Sigmoid colon (tissue), 7 donors: ENCODE results near the gene CPSF4. TPM values are rescaled to one million over a fixed set of nuclear protein-coding genes. Genes with fewer than 3 reads are reported as not detected.
A peak's percentile ranks its signal among the peaks of the same experiment; 100 is the strongest.

Experiments
- DNase-seq: peaks from one replicate; pipeline ENCODE4 v3.0.0-alpha.2; 2019
- H3K27ac ChIP-seq, 4 donors: fragments of 200-600 bp; sonication (generic); one replicate each; pipeline ENCODE4 v1.5.1; 2016 to 2019; ENCODE audit warnings: mild to moderate bottlenecking in 1 of 4
- H3K27me3 ChIP-seq, 3 donors: fragments of 200-600 bp; sonication (generic); one replicate each; pipeline ENCODE4 v1.5.1; 2019; ENCODE audit warnings: mild to moderate bottlenecking in 1 of 3
- H3K36me3 ChIP-seq, 4 donors: fragments of 200-600 bp; sonication (generic); one replicate each; pipeline ENCODE4 v1.5.1; 2016 to 2019
- H3K4me1 ChIP-seq, 4 donors: fragments of 200-600 bp; sonication (generic); one replicate each; pipeline ENCODE4 v1.5.1; 2017 to 2019
- H3K4me3 ChIP-seq, 4 donors: fragments of 200-600 bp; sonication (generic); one replicate each; pipeline ENCODE4 v1.5.1; 2017 to 2019; ENCODE audit warnings: mild to moderate bottlenecking in 2 of 4, moderate library complexity in 1 of 4
- H3K9me3 ChIP-seq, 4 donors: fragments of 200-600 bp in 3 of 4; sonication (generic) in 3 of 4; one replicate each; pipeline versions ENCODE4 v1.5.1 to v1.6.1; 2013 to 2019
- CTCF ChIP-seq, 4 experiments: fragments of 450-650 bp in 3 of 4; fragments of 200-600 bp in 1 of 4; IDR thresholded peaks; one replicate each; pipeline ENCODE4 v1.5.1; 2016 to 2019; ENCODE audit warnings: antibody characterized with exemption in 4 of 4, mild to moderate bottlenecking in 3 of 4, moderate library complexity in 2 of 4
- EP300 ChIP-seq, 4 donors: sonication (generic); formaldehyde crosslinking; IDR thresholded peaks; one replicate each; pipeline ENCODE4 v1.6.1; 2017; ENCODE audit warnings: antibody characterized with exemption in 4 of 4
- POLR2A ChIP-seq, 2 donors: fragments of 450-650 bp; IDR thresholded peaks; one replicate each; pipeline ENCODE4 v1.6.1; 2016; ENCODE audit warnings: antibody characterized with exemption in 2 of 2, mild to moderate bottlenecking in 2 of 2, moderate library complexity in 2 of 2
- POLR2AphosphoS5 ChIP-seq, 4 donors: sonication (generic); formaldehyde crosslinking; IDR thresholded peaks; one replicate each; pipeline ENCODE4 v1.6.1; 2017; ENCODE audit warnings: antibody characterized with exemption in 4 of 4
- WGBS, 2 donors: extraction: QIAGEN DNeasy Blood & Tissue Kit; methylation state at CpG; one replicate each; pipeline ENCODE4 v1.1.7; 2013; 5-methylcytosine and 5-hydroxymethylcytosine counted together
- intact Hi-C: fragments of 100-400 bp; cut with DNase I; formaldehyde crosslinking; loops from one replicate; pipeline ENCODE4 v1.15.1; 2023
- polyA plus RNA-seq, 3 donors: library from polyadenylated mRNA; stranded (reverse); fragments of 200-250 nt; gene quantifications; one replicate each; pipeline ENCODE4 v1.2.3, GENCODE V29; 2013
- total RNA-seq, 4 donors: library from RNA; depleted of rRNA; stranded (reverse); fragments of >200 nt; gene quantifications; one replicate each; pipeline ENCODE4 v1.1.0, GENCODE V29; 2016
- donor health status: healthy with polysubstance abuse.
- donor health status: Bipolar disorder and iron deficiency.
- donor health status: healthy.

CPSF4 gene
- total and polyA plus RNA-seq, 7 donors = 12.7 to 32.3 (median 28.0) TPM

DNA sequence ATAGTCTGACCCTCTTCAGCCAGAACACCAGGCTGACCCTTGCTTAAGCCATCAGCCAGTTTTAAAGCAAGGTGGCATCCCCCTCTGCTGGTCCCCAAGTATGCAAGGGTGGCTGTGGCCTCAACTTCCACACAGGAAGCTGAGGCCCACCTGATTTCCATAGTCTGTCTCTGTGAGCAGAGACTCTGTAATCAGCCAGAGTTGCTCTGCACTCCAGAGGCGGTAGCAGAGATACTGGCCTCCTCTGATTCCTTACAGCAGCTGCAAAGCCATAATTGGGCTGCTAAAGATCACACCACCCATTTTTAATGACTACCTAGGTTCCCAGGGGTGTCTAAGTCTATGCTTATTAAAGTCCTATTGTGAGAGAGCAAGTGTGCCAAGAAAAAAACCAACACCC lies 32.2 kb upstream of the CPSF4 start:
- H3K27ac ChIP-seq = peak overlapping the region in 1 of 4 donors; percentile 96
- intact Hi-C loops = loop anchor here (5.0 kb wide), 1 partner anchor 1836 kb away; no protein-coding TSS in a partner anchor
- TF ChIP-seq POLR2A (IDR thresholded peaks at IDR 0.05) (no peak), CTCF (IDR thresholded peaks at IDR 0.05) (no peak), POLR2AphosphoS5 (IDR thresholded peaks at IDR 0.05) (no peak), EP300 (IDR thresholded peaks at IDR 0.05) (no peak)
- 41 to 47% methylated on average over 1 of the region's 1 CpG for WGBS, 2 donors
- no peaks in the 10 kb centered on the region for H3K27me3 ChIP-seq
- H3K4me1 ChIP-seq = peaks cover 0 to 58% (median 51%) of the 10 kb centered on the region in 4 donors
- no peaks in the 10 kb centered on the region for H3K9me3 ChIP-seq
- DNase-seq = no peak
- H3K36me3 ChIP-seq = peaks cover 8 to 47% (median 35%) of the 10 kb centered on the region in 4 donors
- H3K4me3 ChIP-seq = no peak overlapping the region

DNA sequence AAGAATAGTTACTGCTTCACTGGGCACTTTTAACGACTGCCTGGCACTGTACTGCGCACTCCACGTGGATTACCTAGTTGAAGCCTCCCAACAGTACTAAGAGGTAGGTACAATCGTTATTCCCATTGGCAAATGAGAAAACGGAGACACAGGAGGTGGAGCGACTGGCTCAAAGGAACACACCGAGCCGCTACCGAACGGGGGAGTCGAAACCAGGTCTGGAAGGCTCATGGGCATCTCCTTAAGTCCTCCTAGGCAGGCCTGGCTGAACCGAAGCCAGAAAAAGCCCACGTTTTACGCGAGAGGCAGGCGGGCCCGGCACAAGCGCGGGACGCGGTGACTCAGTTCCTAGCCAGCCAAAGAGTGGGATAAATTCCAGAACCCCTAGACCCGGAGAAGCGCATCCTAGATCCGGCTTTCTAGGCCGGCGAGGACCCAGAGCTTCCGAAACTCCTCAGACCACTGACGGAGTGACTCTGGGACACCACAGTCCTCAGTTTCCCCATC lies 30.8 kb upstream of the CPSF4 start:
- H3K4me3 ChIP-seq = peak overlapping the region; percentile 80 to 99 (median 96)
- intact Hi-C loops = loop anchor here (1.0 to 5.0 kb wide), 3 partner anchors 34 to 1834 kb away; partner anchors contain the start of gene ARPC1B
- WGBS, 2 donors = 0 to 1% methylated on average over 28 of the region's 28 CpGs
- H3K9me3 ChIP-seq = no peaks in the 10 kb centered on the region
- H3K4me1 ChIP-seq = peaks cover 0 to 58% (median 51%) of the 10 kb centered on the region in 4 donors
- DNase-seq = peak; percentile 86
- H3K27me3 ChIP-seq = no peaks in the 10 kb centered on the region
- TF ChIP-seq POLR2A (IDR thresholded peaks at IDR 0.05) (no peak), POLR2AphosphoS5 (IDR thresholded peaks at IDR 0.05) (peak in 1 of 4 donors; percentile 5), CTCF (IDR thresholded peaks at IDR 0.05) (no peak), EP300 (IDR thresholded peaks at IDR 0.05) (no peak)
- peak overlapping the region; percentile 95 to 99 (median 96) for H3K27ac ChIP-seq
- peaks cover 1 to 46% (median 33%) of the 10 kb centered on the region in 4 donors for H3K36me3 ChIP-seq

GRCh38 chr7:99408379-99409191 lies 30.2 kb upstream of the CPSF4 start, which contains the start of the genes BUD31 and PDAP1:
Gene BUD31 (plus strand): TSS chr7:99408969. CDS start chr7:99411093, 2,124 bp downstream.
Gene PDAP1 (minus strand): TSS chr7:99408597. CDS start chr7:99408548, 49 bp downstream.
- Histone ChIP-seq H3K9me3 (no peaks in the 10 kb centered on the region), H3K27me3 (no peaks in the 10 kb centered on the region), H3K27ac (peak within 1 kb of the TSS; percentile 95 to 99 (median 96)), H3K4me1 (peaks cover 0 to 58% (median 51%) of the 10 kb centered on the region in 4 donors), H3K36me3 (peaks cover 0 to 46% (median 32%) of the 10 kb centered on the region in 4 donors), H3K4me3 (peak within 1 kb of the TSS; percentile 80 to 99 (median 96))
- TF ChIP-seq EP300 (IDR thresholded peaks at IDR 0.05) = peak in 2 of 4 donors; percentile 7 to 44
- peak; percentile 89 to 97 (median 92) for TF ChIP-seq POLR2AphosphoS5 (IDR thresholded peaks at IDR 0.05)
- peak; percentile 75 to 81 for TF ChIP-seq POLR2A (IDR thresholded peaks at IDR 0.05)
- TF ChIP-seq CTCF (IDR thresholded peaks at IDR 0.05) = peak in 1 of 4 experiments; percentile 42
- peak; percentile 97 for DNase-seq
- 0% methylated on average over 72 of the region's 72 CpGs for WGBS, 2 donors
- intact Hi-C loops = loop anchor here (1.0 to 5.0 kb wide), 3 partner anchors 34 to 1834 kb away; partner anchors contain the start of gene ARPC1B

DNA sequence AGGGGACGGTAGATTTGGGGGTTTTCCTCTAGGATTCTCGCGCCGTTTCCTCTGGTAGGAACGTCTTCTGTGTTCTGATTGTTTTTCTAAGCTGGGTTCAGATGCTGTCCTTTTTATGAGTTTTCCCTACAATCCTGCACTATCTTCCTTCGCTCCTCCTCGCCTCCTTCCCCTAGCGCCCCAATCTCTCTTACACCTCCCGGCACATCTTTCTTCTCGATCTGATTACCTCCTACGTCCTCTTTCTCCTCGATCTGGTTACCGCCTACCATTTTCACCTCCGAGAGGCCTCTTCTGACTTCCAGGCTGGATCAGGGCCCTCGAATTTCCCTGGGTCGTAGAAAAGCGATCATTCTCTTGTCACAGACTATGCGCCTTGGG lies 29.6 kb upstream of the CPSF4 start:
- Histone ChIP-seq H3K9me3 (no peaks in the 10 kb centered on the region), H3K27me3 (no peaks in the 10 kb centered on the region), H3K4me1 (peaks cover 0 to 52% (median 50%) of the 10 kb centered on the region in 4 donors), H3K36me3 (peaks cover 0 to 46% (median 31%) of the 10 kb centered on the region in 4 donors), H3K4me3 (peak overlapping the region; percentile 80 to 99 (median 96)), H3K27ac (peak overlapping the region; percentile 95 to 99 (median 96))
- TF ChIP-seq CTCF (IDR thresholded peaks at IDR 0.05) (no peak), EP300 (IDR thresholded peaks at IDR 0.05) (no peak), POLR2AphosphoS5 (IDR thresholded peaks at IDR 0.05) (no peak), POLR2A (IDR thresholded peaks at IDR 0.05) (no peak)
- 0% methylated on average over 18 of the region's 18 CpGs for WGBS, 2 donors
- no peak for DNase-seq
- intact Hi-C loops = loop anchor here (2.0 to 5.0 kb wide), 2 partner anchors 266 to 1833 kb away; no protein-coding TSS in a partner anchor
